ENCODE data around the gene RPL26.
"Not testable (repeated sequence)": the region's sequence is repeated elsewhere in the genome, so short reads cannot be mapped to it uniquely, and the experiment has no call there.

Gene RPL26

DNA sequence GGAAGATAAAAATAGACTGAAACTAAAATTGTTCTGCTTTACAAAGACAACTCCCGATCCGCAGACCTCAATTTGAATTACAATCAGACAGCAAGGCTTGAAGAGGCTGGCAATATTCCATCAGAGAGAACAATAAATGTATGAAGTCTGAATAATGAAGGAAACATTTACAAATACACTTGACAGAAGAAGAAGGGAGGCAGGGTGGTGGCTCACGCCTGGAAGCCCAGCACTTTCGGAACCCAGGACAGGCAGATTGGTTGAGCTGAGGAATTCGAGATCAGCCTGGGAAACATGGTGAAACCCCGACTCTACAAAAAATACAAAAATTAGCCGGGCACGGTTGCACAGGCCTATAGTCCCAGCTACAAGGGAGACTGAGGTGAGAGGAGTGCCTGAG lies 28.8 kb downstream of the RPL26 start (continued):
- TF ChIP-seq ZFP3 (CRISPR knock-in tag; IDR thresholded peaks at IDR 0.05), result no peak
- TF ChIP-seq ISL1 (CRISPR knock-in tag; IDR thresholded peaks at IDR 0.05), result no peak
- TF ChIP-seq ARNTL (CRISPR knock-in tag; IDR thresholded peaks at IDR 0.05; ENCODE audit: borderline replicate concordance, low read depth), result no peak
- TF ChIP-seq CREB5 (CRISPR knock-in tag; IDR thresholded peaks at IDR 0.05; ENCODE audit: low read depth), result no peak

DNA sequence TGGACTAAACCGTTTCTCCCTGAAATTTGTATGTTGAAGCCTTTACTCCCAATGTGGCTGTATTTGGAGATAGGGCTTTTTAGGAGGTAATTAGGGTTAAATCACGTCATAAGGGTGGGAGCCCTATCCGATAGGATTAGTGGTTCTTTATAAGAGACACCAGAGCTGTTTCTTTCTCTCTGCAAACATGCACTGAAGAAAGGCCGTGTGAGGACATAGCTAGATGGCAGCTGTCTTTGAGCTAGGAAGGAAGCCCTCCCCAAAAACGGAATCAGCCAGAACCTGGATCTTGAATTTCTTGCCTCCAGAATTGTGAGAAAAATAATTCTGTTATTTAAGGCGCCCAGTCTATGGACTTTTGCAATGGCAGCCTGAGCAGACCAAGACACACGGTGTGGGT lies 29.3 kb downstream of the RPL26 start:
- no peak for ATAC-seq
- TF ChIP-seq CSRNP3 (CRISPR knock-in tag; IDR thresholded peaks at IDR 0.05), result no peak
- TF ChIP-seq, protein P1, sequence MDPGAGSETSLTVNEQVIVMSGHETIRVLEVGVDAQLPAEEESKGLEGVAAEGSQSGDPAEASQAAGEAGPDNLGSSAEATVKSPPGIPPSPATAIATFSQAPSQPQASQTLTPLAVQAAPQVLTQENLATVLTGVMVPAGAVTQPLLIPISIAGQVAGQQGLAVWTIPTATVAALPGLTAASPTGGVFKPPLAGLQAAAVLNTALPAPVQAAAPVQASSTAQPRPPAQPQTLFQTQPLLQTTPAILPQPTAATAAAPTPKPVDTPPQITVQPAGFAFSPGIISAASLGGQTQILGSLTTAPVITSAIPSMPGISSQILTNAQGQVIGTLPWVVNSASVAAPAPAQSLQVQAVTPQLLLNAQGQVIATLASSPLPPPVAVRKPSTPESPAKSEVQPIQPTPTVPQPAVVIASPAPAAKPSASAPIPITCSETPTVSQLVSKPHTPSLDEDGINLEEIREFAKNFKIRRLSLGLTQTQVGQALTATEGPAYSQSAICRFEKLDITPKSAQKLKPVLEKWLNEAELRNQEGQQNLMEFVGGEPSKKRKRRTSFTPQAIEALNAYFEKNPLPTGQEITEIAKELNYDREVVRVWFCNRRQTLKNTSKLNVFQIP (CRISPR knock-in tag; IDR thresholded peaks at IDR 0.05; ENCODE audit: borderline replicate concordance, low read depth), result no peak
- TF ChIP-seq ZFP30 (CRISPR knock-in tag; IDR thresholded peaks at IDR 0.05), result no peak
- TF ChIP-seq ZNF565 (CRISPR knock-in tag; conservative IDR thresholded peaks at IDR 0.05; ENCODE audit: low read depth), result no peak
- TF ChIP-seq RARB (CRISPR knock-in tag; IDR thresholded peaks at IDR 0.05), result no peak
- TF ChIP-seq CSDC2 (CRISPR knock-in tag; IDR thresholded peaks at IDR 0.05), result no peak

GRCh38 chr17:8350339-8350738 lies 32.7 kb downstream of the RPL26 start:
- TF ChIP-seq ZC3H10 (CRISPR knock-in tag; IDR thresholded peaks at IDR 0.05) (no peak), CSDC2 (CRISPR knock-in tag; IDR thresholded peaks at IDR 0.05) (no peak), RARB (CRISPR knock-in tag; IDR thresholded peaks at IDR 0.05) (no peak), SNAI2 (CRISPR knock-in tag; IDR thresholded peaks at IDR 0.05) (no peak), TOX (CRISPR knock-in tag; IDR thresholded peaks at IDR 0.05; ENCODE audit: borderline replicate concordance) (no peak), ZNF8 (CRISPR knock-in tag; IDR thresholded peaks at IDR 0.05) (no peak)
- no peak for ATAC-seq

DNA sequence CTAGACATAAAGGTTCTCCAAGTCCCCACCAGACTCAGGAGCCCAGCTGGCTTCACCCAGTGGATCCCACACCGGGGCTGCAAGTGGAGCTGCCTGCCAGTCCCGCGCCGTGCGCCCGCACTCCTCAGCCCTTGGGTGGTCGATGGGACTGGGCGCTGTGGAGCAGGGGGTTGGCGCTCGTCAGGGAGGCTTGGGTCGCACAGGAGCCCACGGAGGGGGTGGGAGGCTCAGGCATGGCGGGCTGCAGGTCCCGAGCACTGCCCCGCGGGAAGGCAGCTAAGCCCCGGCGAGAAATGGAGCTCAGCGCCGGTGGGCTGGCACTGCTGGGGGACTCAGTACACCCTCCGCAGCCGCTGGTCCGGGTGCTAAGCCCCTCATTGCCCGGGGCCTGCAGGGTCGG lies 36.0 kb downstream of the RPL26 start:
- not testable (repeated sequence) for ATAC-seq

DNA sequence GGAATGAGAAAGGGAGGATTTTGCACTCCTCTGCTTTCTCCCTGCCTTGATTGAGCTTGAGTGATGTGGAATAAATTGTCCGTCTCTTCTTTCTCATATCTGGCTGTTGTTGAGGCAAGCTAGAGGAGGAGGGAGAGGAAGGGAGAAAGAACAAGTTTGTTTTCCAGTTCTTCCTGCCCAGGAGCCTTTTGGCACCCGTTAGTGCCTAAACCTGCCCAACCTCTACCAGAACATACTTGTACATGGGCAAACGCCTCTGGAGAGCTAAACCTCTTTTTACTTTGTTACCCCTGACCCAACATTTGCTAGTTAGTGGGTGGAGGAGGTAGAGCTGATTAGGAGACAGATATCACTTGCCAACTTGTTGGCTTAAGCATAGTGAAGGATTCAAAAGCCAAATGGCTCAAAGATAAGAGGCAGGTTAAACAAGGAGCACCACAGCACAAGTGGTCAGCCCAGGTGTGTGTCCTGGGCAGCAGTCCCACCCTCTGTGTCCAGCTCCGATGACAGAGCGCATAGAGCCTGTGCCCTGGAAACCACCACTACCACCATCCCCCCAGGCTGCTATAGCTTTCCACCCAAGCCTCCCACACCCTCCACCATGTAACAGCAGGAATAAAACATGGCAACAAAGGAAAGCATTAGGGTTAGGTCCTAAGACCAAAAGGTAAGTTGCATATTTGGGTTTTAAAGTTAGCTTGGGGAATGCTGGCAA lies 36.9 kb downstream of the RPL26 start:
- ATAC-seq, result no peak

More for the DNA sequence above, 36.9 kb downstream of the RPL26 start:
- TF ChIP-seq TSHZ2 (CRISPR knock-in tag; IDR thresholded peaks at IDR 0.05) (no peak), ZNF565 (CRISPR knock-in tag; conservative IDR thresholded peaks at IDR 0.05; ENCODE audit: low read depth) (no peak), ESRRG (CRISPR knock-in tag; IDR thresholded peaks at IDR 0.05) (no peak), ARNTL (CRISPR knock-in tag; IDR thresholded peaks at IDR 0.05; ENCODE audit: borderline replicate concordance, low read depth) (no peak), OSR1 (CRISPR knock-in tag; IDR thresholded peaks at IDR 0.05) (no peak), ZC3H10 (CRISPR knock-in tag; IDR thresholded peaks at IDR 0.05) (no peak), CSDC2 (CRISPR knock-in tag; IDR thresholded peaks at IDR 0.05) (no peak), PPARA (CRISPR knock-in tag; IDR thresholded peaks at IDR 0.05; ENCODE audit: borderline replicate concordance) (no peak), ISL1 (CRISPR knock-in tag; IDR thresholded peaks at IDR 0.05) (no peak), ZNF70 (CRISPR knock-in tag; IDR thresholded peaks at IDR 0.05) (no peak), TCF4 (CRISPR knock-in tag; IDR thresholded peaks at IDR 0.05; ENCODE audit: borderline replicate concordance) (no peak), ZFP3 (CRISPR knock-in tag; IDR thresholded peaks at IDR 0.05) (no peak), ZNF8 (CRISPR knock-in tag; IDR thresholded peaks at IDR 0.05) (no peak), ZFP30 (CRISPR knock-in tag; IDR thresholded peaks at IDR 0.05) (no peak), CREB5 (CRISPR knock-in tag; IDR thresholded peaks at IDR 0.05; ENCODE audit: low read depth) (no peak)
- TF ChIP-seq, protein P2, sequence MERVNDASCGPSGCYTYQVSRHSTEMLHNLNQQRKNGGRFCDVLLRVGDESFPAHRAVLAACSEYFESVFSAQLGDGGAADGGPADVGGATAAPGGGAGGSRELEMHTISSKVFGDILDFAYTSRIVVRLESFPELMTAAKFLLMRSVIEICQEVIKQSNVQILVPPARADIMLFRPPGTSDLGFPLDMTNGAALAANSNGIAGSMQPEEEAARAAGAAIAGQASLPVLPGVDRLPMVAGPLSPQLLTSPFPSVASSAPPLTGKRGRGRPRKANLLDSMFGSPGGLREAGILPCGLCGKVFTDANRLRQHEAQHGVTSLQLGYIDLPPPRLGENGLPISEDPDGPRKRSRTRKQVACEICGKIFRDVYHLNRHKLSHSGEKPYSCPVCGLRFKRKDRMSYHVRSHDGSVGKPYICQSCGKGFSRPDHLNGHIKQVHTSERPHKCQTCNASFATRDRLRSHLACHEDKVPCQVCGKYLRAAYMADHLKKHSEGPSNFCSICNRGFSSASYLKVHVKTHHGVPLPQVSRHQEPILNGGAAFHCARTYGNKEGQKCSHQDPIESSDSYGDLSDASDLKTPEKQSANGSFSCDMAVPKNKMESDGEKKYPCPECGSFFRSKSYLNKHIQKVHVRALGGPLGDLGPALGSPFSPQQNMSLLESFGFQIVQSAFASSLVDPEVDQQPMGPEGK (CRISPR knock-in tag; IDR thresholded peaks at IDR 0.05; ENCODE audit: borderline replicate concordance), result no peak
- TF ChIP-seq, protein P1 (CRISPR knock-in tag; IDR thresholded peaks at IDR 0.05; ENCODE audit: borderline replicate concordance, low read depth), result no peak

All from SK-N-SH treated with all-trans-retinoic acid at 6 μM for 48 hours (cell line).